GM18870 (cell line): Measurements from ENCODE around the gene ESR2.
"Not testable (repeated sequence)": the region's sequence is repeated elsewhere in the genome, so short reads cannot be mapped to it uniquely, and the experiment has no call there.

ENCODE experiments used
- ATAC-seq: cut with Tn5 transposase; IDR thresholded peaks from one replicate; pipeline ENCODE4 v1.9.1; 2021; ENCODE audit warnings: moderate library complexity; ENCODE audit not compliant: unreplicated experiment

The ESR2 gene

GRCh38 chr14:64049616-64050381 is 244.4 kb downstream of the ESR2 start:
- ATAC-seq: no peak

GRCh38 chr14:64045091-64045490 is 249.1 kb downstream of the ESR2 start:
- ATAC-seq: no peak

GRCh38 chr14:64043296-64043695 is 250.9 kb downstream of the ESR2 start:
- ATAC-seq: not testable (repeated sequence)

- ATAC-seq: no peak
Measured at GRCh38 chr14:64040044-64040443, 254.1 kb downstream of the ESR2 start.

GRCh38 chr14:64038841-64039542 is 255.2 kb downstream of the ESR2 start:
- no peak for ATAC-seq

GRCh38 chr14:64037869-64038745 is 256.1 kb downstream of the ESR2 start:
- not testable (repeated sequence) for ATAC-seq

GRCh38 chr14:64035143-64035542 is 259.0 kb downstream of the ESR2 start:
- no peak for ATAC-seq
